HG02943 (cell line): Measurements from ENCODE around the gene ALG3.

Experiments used
- ATAC-seq: cut with Tn5 transposase; IDR thresholded peaks from one replicate; pipeline ENCODE4 v1.9.1; 2021; ENCODE audit warnings: mild to moderate bottlenecking, low read depth, moderate library complexity; ENCODE audit not compliant: unreplicated experiment

The ALG3 gene

DNA sequence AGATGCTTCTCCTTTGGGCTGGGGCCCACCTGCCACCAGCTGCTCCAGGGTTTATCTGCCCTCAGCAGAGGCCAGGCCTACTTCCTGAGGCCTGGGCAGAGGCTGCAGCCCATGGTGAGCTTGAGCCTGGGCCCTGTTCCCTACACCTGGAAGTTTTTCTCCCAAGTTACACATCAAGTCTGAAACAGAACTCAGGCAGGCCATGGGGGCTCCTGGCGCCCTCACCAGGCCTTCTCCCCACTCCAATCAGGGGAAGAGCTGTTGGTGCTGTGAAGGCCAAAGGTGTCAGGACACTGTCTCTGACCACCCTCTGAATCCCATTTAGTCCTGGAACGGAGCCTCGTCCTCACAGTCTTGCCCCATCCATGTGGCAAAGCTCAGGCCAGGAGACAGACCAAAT, 12.1 kb downstream of the ALG3 start:
- no peak for ATAC-seq

DNA sequence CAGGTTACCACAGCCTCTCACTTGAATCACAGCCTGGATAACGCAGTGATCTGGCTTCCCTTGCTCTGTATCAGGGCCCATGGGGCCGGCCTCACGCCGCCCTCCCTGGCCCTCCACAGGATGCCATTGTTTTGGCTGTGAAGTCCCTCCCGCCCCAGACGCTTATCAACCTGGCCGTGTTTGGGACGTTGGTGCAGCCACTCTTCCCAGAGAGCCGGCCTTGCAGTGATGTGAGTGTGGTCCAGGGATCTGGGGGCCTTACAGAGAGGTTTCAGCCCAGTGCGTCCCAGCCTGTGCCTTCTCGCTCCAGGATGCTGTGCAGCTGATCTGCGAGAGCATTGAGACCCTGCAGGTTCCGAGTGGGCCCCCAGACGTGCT, 12.7 kb downstream of the ALG3 start:
- ATAC-seq = no peak

DNA sequence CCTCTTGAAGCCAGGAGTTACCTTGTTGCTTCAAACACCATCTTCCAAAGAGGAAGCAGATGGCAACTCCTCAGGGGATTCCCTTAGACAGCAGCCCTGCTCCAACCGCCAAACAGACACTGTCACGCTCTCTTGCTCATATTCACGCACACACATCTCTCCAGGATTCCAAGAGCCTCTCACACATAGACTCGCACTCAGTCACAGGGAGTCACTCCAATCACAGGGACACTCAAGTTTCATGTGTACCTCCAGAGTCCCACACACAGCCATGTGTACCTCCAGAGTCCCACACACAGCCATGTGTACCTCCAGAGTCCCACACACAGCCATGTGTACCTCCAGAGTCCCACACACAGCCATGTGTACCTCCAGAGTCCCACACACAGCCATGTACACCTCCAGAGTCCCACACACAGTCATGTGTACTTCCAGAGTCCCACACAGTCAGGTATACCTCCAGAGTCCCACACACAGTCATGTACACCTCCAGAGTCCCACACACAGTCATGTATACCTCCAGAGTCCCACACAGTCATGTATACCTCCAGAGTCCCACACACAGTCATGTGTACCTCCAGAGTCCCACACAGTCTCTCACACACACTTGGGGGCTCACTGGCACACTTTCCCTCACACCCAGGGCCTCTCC, 13.3 kb downstream of the ALG3 start:
- ATAC-seq = no peak

DNA sequence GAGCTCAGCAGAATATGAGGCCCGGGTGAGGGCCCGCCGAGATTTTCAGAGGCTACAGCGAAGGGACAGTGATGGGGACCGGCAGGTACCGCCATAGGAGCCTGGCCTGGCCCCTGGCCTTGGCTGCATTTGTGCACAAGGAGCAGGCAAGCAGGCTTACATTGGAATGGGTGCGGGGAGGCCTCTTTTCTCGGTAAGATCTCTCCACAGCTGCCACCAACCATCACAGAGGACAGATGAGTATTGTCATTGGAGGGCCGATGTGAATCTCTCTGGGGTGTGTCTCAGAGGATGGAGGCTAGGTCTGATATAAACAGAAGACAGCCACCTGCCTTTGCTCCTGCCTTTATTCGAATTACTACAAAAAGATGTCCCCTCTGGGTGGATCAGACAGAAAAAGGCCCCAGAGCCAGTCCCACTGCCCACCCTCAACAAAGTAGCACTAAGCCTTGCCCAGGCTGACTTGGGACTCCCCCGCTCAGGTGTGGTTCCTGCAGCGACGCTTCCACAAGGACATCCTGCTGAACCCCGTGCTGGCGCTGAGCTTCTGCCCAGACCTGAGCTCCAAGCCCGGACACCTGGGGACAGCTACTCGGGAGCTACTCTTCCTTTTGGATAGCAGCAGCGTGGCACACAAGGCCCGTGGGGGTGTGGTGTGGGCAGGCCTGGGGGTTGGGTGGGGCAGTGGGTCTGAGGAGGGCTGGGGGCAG, 13.9 kb downstream of the ALG3 start:
- no peak for ATAC-seq

DNA sequence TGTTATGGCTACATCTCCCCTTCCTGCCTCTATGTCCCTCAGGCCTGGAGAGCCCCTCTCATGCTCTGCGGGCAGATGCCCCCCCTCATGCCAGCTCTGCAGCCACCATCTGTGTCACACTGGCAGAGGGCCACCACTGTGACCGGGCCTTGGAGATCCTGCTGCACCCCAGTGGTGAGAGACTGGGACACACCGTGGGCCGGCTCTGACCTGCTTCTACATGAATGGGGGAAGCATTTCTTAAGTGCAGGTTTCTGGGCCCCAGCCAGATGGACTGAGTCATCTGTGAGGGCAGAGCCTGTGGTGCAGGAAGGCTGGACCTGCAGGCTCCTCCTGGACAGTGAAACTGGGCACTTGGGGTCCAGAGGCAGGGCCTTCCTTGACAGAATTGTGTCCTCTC, 14.5 kb downstream of the ALG3 start:
- ATAC-seq = no peak

DNA sequence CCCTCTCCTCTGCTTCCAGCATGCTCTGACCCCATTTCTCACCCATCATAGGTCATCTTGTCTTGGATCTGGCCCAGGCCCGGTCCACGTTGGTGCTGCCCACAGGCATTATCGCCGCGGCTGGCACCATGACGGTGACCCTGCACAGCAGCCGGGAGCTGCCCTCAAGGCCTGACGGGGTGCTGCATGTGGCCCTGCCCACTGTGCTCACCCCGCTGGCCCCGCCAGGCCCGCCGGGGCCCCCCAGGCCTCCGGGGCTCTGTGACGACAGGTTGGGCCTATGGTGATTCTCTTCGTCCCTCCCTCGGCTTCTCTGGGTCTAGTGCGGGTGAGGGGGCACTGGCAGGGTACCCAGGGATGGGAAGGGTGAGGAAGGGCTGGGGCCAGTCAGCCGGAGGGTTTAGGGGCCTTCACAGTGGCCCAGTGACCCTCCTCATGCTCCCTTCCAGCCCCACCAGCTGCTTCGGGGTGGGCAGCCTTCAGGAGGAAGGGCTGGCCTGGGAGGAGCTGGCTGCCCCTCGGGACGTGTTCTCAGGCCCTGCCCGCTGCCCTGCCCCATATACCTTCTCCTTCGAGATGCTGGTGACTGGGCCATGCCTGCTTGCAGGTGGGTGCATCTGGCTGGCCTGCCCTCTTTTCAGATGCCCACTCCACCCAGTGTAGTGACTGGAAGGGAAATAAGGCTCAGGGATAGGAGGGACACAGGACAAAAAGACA, 15.5 kb downstream of the ALG3 start:
- no peak for ATAC-seq

DNA sequence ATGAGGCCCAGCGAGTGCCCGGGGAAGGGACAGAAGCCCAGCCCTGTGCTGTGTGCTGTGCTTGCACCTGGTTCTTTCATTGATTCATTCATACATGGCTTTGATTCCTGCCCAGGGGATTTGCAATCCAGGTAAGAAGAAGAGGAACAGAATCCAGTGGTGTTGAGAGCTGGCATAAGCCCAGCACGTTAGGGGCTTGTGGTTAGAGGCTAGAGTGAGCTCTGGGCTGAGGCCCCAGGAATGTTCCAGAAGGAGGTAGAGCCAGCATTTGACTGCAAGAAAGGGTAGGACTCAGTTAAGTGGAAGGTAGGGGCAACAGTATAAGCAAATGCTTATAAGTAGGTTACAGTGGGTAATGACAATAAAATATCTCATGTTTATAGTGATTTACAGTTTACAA, 17.1 kb downstream of the ALG3 start:
- no peak for ATAC-seq

DNA sequence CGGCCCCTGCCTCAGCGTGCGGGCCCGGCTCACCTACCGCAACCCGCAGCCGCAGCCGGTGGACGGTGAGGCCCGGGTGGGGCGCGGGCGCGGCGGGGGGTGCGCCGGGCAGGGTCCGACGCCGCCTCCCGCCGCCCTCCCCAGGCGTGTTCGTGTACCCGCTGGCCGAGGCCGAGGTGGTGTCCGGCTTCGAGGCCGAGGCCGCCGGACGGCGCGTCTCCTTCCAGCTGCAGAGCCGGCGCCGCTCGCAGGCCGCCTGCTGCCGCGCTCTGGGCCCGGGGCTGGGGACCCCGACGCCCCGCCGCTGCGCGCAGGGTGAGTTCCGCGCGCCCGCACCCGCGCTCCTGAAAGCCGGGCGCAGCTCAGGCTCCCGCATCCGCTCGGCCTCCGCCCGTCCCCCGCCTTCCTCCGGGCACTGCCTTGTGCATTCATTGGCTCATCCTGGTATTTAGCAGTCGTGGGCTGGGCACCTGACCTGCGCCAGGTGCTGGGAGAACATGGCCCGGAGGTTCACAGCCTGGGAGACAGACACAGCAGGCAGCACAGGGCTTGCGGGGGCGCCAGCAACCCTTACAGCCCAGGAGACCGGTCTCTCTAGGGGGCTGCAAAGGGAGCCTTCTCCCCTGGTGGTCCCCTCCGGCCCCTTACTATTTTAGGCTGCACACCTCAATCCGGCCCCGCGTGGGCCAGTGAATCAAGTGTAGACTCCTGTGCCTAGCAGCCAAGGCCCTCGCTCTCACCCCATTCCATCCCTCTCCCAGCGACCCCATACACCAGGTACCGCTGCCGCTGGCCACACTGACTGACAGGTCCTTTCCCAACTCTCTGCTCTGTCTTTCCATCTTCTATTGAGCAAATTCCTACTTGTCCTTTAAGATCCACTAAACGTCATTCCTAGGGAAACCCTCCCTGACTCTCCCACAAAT, 17.9 kb downstream of the ALG3 start:
- ATAC-seq = no peak

DNA sequence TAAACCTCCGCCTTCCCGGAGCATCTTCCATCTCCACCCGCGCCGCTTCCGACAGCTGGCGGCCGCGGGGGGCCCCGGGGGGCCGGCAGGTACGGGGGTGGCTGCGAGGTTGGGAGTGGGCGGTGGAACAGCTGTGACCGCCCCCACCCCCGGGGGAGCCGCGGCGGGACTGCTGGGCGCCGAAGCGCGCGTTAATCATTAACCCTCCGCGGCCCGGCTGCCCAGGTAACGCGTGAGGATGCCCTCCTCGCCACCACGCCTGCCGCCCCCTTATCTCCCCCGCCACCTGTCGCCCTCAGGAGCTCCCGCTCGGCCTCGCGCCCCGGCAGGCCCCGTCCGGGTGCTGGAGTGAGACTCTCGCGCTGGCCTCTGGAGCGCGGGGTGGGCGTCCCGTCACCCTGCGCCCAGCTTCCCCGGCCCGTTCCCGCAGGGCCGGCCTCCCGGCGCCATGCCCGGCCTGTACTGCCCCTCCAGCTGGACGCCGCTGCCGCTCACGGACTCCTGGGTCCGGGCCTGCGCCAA, 18.6 kb downstream of the ALG3 start:
- no peak for ATAC-seq

DNA sequence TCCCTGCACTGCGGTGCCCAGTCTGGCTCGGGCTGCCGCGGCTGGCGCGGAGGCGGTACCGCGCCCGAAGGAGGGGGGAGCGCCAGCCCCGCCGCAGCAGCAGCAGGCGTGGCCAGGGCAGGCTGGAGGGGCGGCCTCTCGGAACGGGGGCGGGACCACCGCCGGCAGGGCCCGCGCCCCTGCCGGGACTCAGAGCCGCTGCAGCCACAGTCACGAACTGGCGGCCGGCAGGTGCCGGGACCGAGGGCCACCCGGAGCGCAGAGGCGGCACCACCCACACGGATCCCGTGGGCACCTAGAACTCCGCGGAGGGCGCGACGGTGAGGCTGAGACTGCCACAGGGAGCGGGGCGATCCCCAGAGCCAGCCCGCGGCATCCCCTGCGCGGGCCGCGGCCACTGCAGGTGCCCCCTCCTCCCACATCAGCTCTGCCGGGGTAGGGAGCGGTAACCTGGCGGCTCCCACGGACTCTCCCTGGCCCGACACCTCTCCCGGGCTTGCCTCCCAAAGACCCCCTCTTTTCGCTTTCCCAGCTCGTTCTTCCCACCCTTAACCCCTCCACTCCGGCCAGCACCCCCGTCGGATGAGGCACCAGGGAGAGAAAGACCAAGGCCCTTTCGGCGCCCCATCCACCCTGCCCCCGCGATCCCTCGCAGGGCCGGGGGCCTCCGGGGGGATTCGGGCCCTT, 19.2 kb downstream of the ALG3 start, which contains the start of gene VWA5B2:
TSS of gene VWA5B2 (plus strand) at position 192 of the 687 bp plus-strand sequence. CDS start 944 bp downstream, outside the sequence.
- ATAC-seq = peak; percentile 61

DNA sequence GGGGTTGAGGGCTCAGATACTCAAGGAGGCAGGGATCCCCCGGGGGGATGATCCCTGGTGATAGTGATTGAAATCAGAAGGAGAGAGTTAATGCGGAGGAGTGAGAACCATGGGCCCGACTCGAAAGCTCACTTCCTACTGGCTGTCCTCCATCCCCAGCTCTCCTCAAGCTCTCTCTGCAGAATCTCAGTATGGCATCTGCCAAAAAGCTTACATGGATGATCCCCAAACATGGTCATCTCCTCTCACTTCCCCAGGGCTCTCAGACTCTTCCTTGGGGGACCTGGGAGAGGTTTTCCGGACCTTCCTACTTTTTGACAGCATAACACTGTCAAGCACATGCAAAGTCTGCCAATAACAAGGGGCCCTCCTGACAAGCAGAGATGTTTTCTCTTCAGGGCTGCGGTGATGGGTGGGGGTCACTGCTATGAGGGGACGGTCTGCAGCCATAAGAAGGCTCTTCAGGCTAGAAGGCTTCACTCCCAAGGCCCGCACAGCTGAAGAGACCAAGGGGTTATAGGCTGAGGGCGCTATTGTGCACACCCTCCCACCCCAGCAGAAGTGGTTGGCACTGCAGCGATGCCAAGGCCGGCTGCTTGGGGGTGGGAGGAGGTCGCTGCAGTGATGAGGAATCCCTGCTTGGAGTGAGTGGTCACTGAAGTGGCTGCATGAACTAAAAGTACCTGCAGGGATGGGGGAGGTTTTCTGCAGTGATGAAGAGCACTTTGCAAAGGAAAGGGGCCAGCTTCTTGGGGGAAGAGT, 20.2 kb downstream of the ALG3 start:
- ATAC-seq = no peak

DNA sequence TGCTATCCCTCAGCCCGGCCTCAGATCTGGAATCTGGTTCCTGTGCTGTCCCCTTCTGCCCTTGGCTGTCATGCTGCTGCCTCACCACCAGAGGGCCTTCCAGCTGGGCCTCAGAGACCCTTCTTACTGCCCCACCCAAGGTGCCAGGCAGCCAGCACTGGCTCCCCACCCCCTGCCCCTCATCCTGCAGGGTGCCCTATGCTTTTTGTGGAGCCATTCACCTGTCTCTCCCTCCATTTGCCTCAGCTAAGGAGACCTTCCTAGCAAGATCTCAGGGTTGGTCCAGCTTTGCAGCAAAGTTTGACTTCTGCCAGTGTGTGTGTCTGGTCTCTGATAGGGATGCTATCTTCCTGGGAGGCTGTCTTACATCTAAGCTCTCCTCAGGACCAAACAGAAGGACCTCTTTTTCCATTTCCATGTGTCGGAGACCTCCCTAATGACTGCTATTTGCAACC, 21.3 kb downstream of the ALG3 start:
- no peak for ATAC-seq

DNA sequence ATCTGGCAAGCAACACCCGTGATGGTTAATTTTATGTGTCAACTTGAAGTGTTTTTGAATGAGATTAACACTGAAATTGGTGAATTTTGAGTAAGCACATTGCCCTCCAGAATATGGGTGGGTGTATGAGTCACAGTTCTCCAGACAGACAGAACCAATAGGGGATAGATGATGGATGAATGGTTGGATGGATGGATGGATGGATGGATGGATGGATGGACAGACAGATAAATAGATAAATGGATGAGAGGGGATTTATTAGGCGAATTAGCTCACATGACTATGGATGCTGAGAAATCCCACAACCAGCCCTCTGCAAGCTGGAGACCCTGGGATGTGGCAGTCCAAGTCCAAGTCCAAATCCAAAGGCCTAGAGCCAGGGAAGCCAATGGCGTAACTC, 24.8 kb downstream of the ALG3 start:
- ATAC-seq = no peak

DNA sequence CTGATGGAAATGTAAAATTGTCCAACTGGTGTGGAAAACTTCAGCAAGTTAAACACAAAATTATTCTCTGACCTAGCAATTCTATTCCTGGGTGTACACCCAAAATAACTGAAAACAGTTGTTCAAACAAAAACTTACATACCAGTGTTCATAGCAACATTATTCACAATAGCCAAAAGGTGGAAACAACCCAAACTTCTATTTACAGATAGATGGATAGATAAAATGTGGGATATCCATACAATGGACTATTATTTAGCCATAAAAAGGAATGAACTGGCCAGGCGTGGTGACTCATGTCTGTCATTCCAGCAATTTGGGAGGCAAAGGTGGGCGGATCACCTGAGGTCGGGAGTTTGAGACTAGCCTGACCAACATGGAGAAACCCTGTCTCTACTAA, 26.2 kb downstream of the ALG3 start:
- ATAC-seq = no peak

DNA sequence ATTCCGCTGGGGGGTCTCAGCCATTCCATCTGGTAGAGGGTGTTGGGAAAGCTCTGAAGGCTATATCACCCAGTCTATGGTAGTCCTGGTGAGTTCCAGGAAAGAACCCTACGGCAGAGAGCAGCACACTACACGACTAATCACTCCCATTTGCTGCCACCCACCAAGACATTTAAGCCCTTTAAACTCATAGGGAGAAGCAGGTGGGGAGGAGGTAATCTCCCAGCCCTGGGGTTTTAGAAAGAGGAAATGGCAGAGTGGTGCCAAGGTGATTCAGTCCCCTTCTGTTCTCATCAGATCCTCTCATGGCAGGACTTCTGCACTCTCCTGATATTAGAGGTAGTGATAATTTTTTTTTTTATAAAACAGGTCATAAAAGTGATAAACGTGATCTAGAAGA, 29.9 kb downstream of the ALG3 start:
- no peak for ATAC-seq

DNA sequence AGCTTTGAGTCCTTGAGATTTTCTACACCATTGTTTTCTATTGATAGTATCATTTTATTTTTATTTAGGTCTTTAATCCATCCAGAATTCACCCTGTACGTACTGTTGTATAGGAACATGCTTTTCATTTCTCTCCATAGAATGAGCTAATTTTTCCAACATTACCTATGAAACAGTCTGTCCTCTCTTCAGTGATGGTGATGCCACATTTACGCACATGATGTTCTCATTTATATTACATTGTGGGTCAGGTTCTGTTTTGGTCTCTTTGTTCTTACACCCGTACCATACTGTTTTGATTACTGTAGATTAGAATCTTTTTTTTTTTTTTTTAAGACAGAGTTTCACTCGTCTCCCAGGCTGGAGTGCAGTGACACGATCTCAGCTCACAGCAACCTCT, 37.0 kb downstream of the ALG3 start:
- no peak for ATAC-seq

DNA sequence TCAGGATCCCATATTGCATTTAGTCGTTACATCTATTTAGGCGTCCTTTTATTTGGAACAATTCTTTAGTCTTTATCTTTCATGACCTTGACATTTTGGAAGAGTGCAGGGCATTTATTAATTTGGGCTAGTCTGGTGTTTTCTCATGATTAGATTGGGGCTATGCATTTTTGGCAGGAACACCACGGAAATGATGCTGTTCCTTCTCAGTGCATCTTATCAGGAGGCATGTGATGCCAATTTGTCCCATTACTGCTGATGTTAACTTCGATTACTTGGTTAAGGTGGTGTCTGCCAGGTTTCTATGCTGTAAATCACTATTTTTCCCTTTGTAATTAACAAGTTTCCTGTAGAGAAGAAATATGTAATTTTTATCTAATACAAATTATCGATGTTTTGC, 37.5 kb downstream of the ALG3 start:
- ATAC-seq = no peak

DNA sequence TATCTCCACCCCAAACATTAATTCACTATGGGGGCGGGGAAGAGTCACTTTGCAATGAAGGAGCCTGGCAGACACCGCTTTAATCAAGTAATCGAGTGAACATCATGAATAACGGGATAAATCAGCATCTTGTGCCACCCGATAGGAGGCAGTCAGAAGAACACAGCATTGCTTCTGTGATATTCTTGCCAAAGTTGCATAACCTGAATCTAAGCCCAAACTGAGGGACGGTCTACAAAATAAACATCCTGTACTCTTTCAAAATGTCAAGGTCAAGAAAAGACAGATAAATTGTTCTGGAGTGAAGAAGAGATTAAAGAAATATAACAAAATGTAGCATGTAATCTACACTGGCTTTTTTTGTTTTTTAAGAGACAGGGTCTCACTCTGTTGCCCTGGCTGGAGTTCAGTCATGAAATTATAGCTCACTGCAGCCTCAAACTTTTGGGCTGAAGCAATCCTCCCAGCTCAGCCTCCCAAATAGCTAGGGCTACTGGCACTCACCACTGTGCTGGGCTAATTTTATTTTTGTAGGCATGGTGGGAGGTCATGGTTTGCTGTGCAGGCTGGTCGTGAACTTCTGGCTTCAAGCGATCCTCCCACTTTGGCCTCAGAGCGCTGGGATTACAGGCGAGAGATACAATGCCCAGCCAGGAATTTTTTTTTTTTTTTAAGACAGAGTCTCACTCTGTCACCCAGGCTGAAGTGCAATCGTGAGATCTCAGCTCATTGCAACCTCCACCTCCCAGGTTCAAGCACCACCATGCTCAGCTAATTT, 39.4 kb downstream of the ALG3 start:
- no peak for ATAC-seq
